Lower leg skin (tissue), 4 donors: Measurements from ENCODE around the gene FRS3. TPM values are rescaled to one million over a fixed set of nuclear protein-coding genes. Genes with fewer than 3 reads are reported as not detected.
A peak's percentile ranks its signal among the peaks of the same experiment; 100 is the strongest.

ENCODE experiments used
- DNase-seq, 2 donors: peaks; one replicate each; pipeline ENCODE4 v3.0.0-alpha.2; 2019; ENCODE audit warnings: low spot score in 2 of 2
- H3K4me3 ChIP-seq: fragments of 200-600 bp; sonication (generic); 2 replicates; pipeline ENCODE4 v1.5.1; 2017; ENCODE audit warnings: mild to moderate bottlenecking, low read depth; ENCODE audit not compliant: poor library complexity, severe bottlenecking
- CTCF ChIP-seq, 3 donors: fragments of 450-650 bp; IDR thresholded peaks; one replicate each; pipeline ENCODE4 v1.5.1; 2016; ENCODE audit warnings: antibody characterized with exemption in 3 of 3, mild to moderate bottlenecking in 3 of 3, moderate library complexity in 2 of 3
- POLR2A ChIP-seq, 2 donors: fragments of 450-650 bp; IDR thresholded peaks; one replicate each; pipeline ENCODE4 v1.6.1; 2016 to 2017; ENCODE audit warnings: antibody characterized with exemption in 2 of 2, mild to moderate bottlenecking in 1 of 2, moderate library complexity in 1 of 2
- WGBS, 2 donors: methylation state at CpG; one replicate each; pipeline ENCODE4 v1.1.5; 2018; 5-methylcytosine and 5-hydroxymethylcytosine counted together
- intact Hi-C: fragments of 100-400 bp; cut with DNase I; formaldehyde crosslinking; loops from one replicate; pipeline ENCODE4 v1.15.0; 2023; ENCODE audit warnings: low total_unique reads
- total RNA-seq, 4 donors: library from RNA; depleted of rRNA; stranded (reverse); fragments of >200 nt; gene quantifications; one replicate each; pipeline ENCODE4 v1.1.0, GENCODE V29; 2016

Gene FRS3
- total RNA-seq, 4 donors from 2014 or later: 0.79 to 4.2 (median 2.4) TPM

- DNase-seq: no peak
- intact Hi-C loops: no loop called here
- TF ChIP-seq CTCF (IDR thresholded peaks at IDR 0.05) (no peak), POLR2A (IDR thresholded peaks at IDR 0.05) (no peak)
- 58 to 64% methylated on average over 6 of the region's 6 CpGs for WGBS, 2 donors
- peak overlapping the region; percentile 28 for H3K4me3 ChIP-seq
Measured at GRCh38 chr6:41778895-41779294, 805 bp downstream of the FRS3 start.

DNA sequence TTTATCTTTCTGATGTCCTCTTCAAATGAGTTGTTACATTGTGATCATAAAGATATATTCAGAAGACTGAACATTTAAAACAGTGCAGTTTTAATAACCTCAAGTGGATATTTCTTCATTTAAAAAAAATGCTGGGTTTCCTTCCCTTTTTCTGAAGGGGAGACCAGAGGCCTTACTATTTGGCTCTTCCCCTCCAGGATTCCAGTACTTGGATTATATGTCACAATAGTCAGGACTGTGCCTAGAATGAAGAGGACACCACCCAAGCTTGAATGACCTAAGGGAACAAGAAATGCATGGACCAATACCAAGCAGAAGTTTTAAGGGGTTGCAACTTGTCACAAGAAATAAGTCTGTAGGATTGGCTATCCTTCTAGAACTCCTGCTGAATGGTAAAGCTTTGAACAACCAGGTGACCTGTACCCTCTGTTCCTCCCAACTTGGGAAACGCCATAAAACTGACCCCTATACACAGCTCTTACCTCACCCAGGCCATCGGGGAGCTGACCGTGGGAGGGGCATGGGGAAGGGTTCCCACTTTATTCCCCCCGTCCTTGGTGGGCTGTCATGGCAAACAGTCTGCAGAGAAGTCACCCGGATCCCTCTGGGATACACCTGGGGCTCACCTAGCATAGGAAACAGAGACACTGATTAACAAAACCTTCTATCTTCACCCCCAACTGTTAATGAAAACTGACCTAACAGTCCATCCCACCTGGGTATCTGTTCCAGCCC lies 2.0 kb downstream of the FRS3 start:
- 85 to 91% methylated on average over 5 of the region's 5 CpGs for WGBS, 2 donors
- TF ChIP-seq POLR2A (IDR thresholded peaks at IDR 0.05): no peak
- TF ChIP-seq CTCF (IDR thresholded peaks at IDR 0.05): no peak
- H3K4me3 ChIP-seq: no peak overlapping the region
- no peak for DNase-seq
- intact Hi-C loops: no loop called here

GRCh38 chr6:41775293-41775882 lies 4.3 kb downstream of the FRS3 start:
- H3K4me3 ChIP-seq: no peak overlapping the region
- no peak for TF ChIP-seq CTCF (IDR thresholded peaks at IDR 0.05)
- TF ChIP-seq POLR2A (IDR thresholded peaks at IDR 0.05): no peak
- no peak for DNase-seq
- intact Hi-C loops: no loop called here
- 91 to 97% methylated on average over 13 of the region's 13 CpGs for WGBS, 2 donors

GRCh38 chr6:41774841-41775240 lies 4.9 kb downstream of the FRS3 start:
- TF ChIP-seq CTCF (IDR thresholded peaks at IDR 0.05) (no peak), POLR2A (IDR thresholded peaks at IDR 0.05) (no peak)
- intact Hi-C loops: no loop called here
- no peak overlapping the region for H3K4me3 ChIP-seq
- no peak for DNase-seq
- WGBS, 2 donors: 77 to 86% methylated on average over 3 of the region's 3 CpGs

GRCh38 chr6:41771058-41771983 lies 8.4 kb downstream of the FRS3 start:
- H3K4me3 ChIP-seq: no peak overlapping the region
- TF ChIP-seq CTCF (IDR thresholded peaks at IDR 0.05) (no peak), POLR2A (IDR thresholded peaks at IDR 0.05) (no peak)
- 88 to 94% methylated on average over 26 of the region's 29 CpGs for WGBS, 2 donors
- intact Hi-C loops: no loop called here
- no peak for DNase-seq
